Measurements from ENCODE around the gene PACS1. TPM values are rescaled to one million over a fixed set of nuclear protein-coding genes. Genes with fewer than 3 reads are reported as not detected.

The PACS1 gene
- total RNA-seq, 1 experiment from 2014 or later = 41.1 TPM

- CTCF ChIA-PET = interaction anchor here (1.5 to 1.6 kb wide), 2 partner anchors 16 to 25 kb away, joined by 3 to 4 read pairs; no protein-coding TSS in a partner anchor
- DNase-seq (ENCODE audit: low read depth, low spot score) (no peak), ATAC-seq (no peak)
- Histone ChIP-seq H3K27ac (ENCODE audit: low read depth, low read length) (no peak overlapping the region), H3K4me2 (ENCODE audit: low read length) (no peak overlapping the region), H3K4me3 (replicated peaks in 1 of 2; ENCODE audit: low read depth in 1 of 2, low read length in 2 of 2) (no peak overlapping the region), H2AFZ (ENCODE audit: low read depth, low read length, poor library complexity, severe bottlenecking) (no peak overlapping the region), H4K20me1 (ENCODE audit: insufficient read depth) (no peaks in the 10 kb centered on the region), H3K79me2 (ENCODE audit: insufficient read depth, low read length) (no peaks in the 10 kb centered on the region), H3K9ac (ENCODE audit: low read length) (no peak overlapping the region), H3K27me3 (ENCODE audit: insufficient read depth, low read length) (no peaks in the 10 kb centered on the region), H3K36me3 (ENCODE audit: control insufficient read depth in 1 of 2, insufficient read depth in 2 of 2, low read length in 2 of 2) (no peaks in the 10 kb centered on the region), H3K9me3 (ENCODE audit: control insufficient read depth in 1 of 2, insufficient read depth in 1 of 2, low read depth in 1 of 2, low read length in 2 of 2) (no peaks in the 10 kb centered on the region), H3K9me2 (ENCODE audit: insufficient read depth) (no peaks in the 10 kb centered on the region), H3K4me1 (ENCODE audit: control insufficient read depth in 1 of 2, insufficient read depth in 2 of 2, low read length in 2 of 2) (no peaks in the 10 kb centered on the region)
- POLR2A ChIA-PET = no interaction called here
- BruUV-seq (replicated peaks) = no TSS peak
- intact Hi-C loops (cut with micrococcal nuclease) = no loop called here
- TF ChIP-seq ZFX (IDR thresholded peaks at IDR 0.05) = no peak
- no peak for TF ChIP-seq EZH2phosphoT487 (IDR thresholded peaks at IDR 0.05; ENCODE audit: borderline replicate concordance)
- TF ChIP-seq EZH2 (IDR thresholded peaks at IDR 0.05) = no peak
- TF ChIP-seq SRF (IDR thresholded peaks at IDR 0.05; ENCODE audit: low read depth) = no peak
- no peak for TF ChIP-seq ZBTB33 (IDR thresholded peaks at IDR 0.05; ENCODE audit: extremely low read depth, insufficient replicate concordance, low read length)
- TF ChIP-seq RAD21 (IDR thresholded peaks at IDR 0.05; ENCODE audit: low read depth) = no peak
- TF ChIP-seq CBX3 (IDR thresholded peaks at IDR 0.05; ENCODE audit: low read depth) = no peak
- RAD21 ChIA-PET (ENCODE audit: low non-redundant PET in 1 of 2, low total read pairs in 2 of 2, uncharacterized antibody in 2 of 2, unreplicated experiment in 2 of 2) = no interaction called here
These were observed 177.7 kb downstream of the PACS1 start for GRCh38 chr11:66247801-66248200.

GRCh38 chr11:66248903-66249302 lies 178.8 kb downstream of the PACS1 start:
- no peaks in the 10 kb centered on the region for H3K79me2 ChIP-seq (ENCODE audit: insufficient read depth, low read length)
- no peak overlapping the region for H3K9ac ChIP-seq (ENCODE audit: low read length)
- no peaks in the 10 kb centered on the region for H3K9me2 ChIP-seq (ENCODE audit: insufficient read depth)
- no peak overlapping the region for H2AFZ ChIP-seq (ENCODE audit: low read depth, low read length, poor library complexity, severe bottlenecking)
- H3K4me3 ChIP-seq (replicated peaks in 1 of 2; ENCODE audit: low read depth in 1 of 2, low read length in 2 of 2) = no peak overlapping the region
- BruUV-seq (replicated peaks) = no TSS peak
- TF ChIP-seq CEBPB (IDR thresholded peaks at IDR 0.05; ENCODE audit: low read depth) (no peak), EGR1 (IDR thresholded peaks at IDR 0.05; ENCODE audit: low read depth) (no peak), ZFX (IDR thresholded peaks at IDR 0.05) (no peak), POLR2A (IDR thresholded peaks at IDR 0.05; ENCODE audit: borderline replicate concordance, extremely low read depth, insufficient read depth, insufficient read length) (no peak), ZNF274 (IDR thresholded peaks at IDR 0.05; ENCODE audit: low read depth, low read length) (no peak), YY1 (IDR thresholded peaks at IDR 0.05; ENCODE audit: extremely low read depth, insufficient replicate concordance, low read depth, low read length) (no peak), EZH2phosphoT487 (IDR thresholded peaks at IDR 0.05; ENCODE audit: borderline replicate concordance) (no peak), TCF7L2 (IDR thresholded peaks at IDR 0.05; ENCODE audit: borderline replicate concordance, extremely low read depth, insufficient read depth, insufficient read length) (no peak), SRF (IDR thresholded peaks at IDR 0.05; ENCODE audit: low read depth) (no peak)
- no peaks in the 10 kb centered on the region for H3K36me3 ChIP-seq (ENCODE audit: control insufficient read depth in 1 of 2, insufficient read depth in 2 of 2, low read length in 2 of 2)
- ChIA-PET CTCF (no interaction called here), POLR2A (no interaction called here), RAD21 (ENCODE audit: low non-redundant PET in 1 of 2, low total read pairs in 2 of 2, uncharacterized antibody in 2 of 2, unreplicated experiment in 2 of 2) (no interaction called here)
- ATAC-seq = no peak
- DNase-seq (ENCODE audit: low read depth, low spot score) = no peak
- H3K4me1 ChIP-seq (ENCODE audit: control insufficient read depth in 1 of 2, insufficient read depth in 2 of 2, low read length in 2 of 2) = no peaks in the 10 kb centered on the region
- no peaks in the 10 kb centered on the region for H3K9me3 ChIP-seq (ENCODE audit: control insufficient read depth in 1 of 2, insufficient read depth in 1 of 2, low read depth in 1 of 2, low read length in 2 of 2)
- no peak overlapping the region for H3K27ac ChIP-seq (ENCODE audit: low read depth, low read length)
- intact Hi-C loops (cut with micrococcal nuclease) = no loop called here
- no peaks in the 10 kb centered on the region for H4K20me1 ChIP-seq (ENCODE audit: insufficient read depth)
- no peaks in the 10 kb centered on the region for H3K27me3 ChIP-seq (ENCODE audit: insufficient read depth, low read length)
- no peak overlapping the region for H3K4me2 ChIP-seq (ENCODE audit: low read length)

Data from HCT116 (cell line).